ENCODE measurements around the gene CEL.

CEL gene

DNA sequence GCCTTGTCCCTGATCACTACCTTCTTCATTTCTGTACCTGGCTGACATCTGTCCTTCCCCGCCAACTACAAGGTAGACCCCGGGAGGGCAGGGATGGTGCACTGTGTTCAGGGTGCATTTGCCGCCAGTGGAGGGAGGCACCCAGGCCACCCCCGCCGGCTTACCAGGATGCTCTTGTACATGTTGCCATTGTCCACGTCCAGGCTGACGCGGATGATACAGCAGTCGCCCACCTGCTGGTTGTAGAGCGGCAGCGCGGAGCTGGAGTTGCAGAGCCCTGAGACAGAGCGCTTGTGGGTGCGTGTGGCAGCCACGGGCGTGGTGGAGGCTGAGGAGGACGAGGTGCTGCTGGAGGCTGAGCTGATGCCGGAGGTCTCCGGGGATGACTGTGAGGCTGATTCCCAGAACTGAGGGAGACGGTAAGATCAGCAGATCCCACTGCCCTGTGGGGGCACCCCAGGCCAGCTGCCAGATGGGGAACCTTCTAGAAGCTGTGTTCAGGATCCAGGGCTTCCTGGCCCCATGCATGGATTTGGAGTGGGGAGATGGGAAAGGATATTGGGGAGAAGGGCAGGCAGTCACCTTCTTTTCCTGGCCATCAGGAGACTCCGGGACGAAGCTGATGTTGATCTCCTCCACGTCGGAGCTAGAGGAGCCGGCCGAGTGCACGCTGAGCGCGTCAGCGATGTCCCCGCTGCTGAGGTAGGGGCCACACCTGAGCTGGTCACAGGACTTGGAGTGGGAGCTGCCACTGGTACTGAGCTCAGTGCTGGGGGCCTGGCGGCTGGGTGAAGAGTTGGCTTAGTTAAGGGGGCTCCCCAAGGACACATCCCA, 39.8 kb downstream of the CEL start:
- in situ Hi-C loops (cut with MboI; ENCODE audit: low sequenced_read_pairs): no loop called here

GRCh38 chr9:133102190-133103021, 40.6 kb downstream of the CEL start:
- in situ Hi-C loops (cut with MboI; ENCODE audit: low sequenced_read_pairs): no loop called here

GRCh38 chr9:133103183-133103986, 41.6 kb downstream of the CEL start:
- in situ Hi-C loops (cut with MboI; ENCODE audit: low sequenced_read_pairs): no loop called here

DNA sequence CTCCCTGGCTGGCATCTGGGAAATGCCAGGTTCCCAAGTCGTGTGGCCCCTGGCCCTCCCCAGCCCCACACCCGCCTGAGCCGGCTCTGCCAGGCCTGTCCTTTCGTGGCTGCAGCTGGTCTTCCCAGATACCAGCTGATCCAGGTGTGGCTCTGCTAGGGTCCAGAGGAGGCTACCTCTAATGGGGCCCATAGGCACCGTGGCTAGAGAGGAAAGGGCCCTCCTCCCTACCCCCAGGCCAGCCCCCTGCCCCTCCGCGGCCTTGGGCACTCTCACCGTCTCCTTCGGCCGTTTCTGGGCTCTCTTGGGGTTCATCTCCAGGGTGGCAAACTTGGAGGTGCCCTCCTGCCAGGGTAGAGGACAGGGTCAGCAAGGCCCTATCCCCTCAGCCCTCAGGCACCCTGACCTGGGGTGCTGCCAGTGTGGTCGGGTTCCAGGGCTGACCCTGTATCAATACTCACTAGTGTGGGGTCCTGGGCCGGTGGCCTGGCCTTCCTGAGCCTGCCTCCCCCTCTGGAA, 42.3 kb downstream of the CEL start:
- in situ Hi-C loops (cut with MboI; ENCODE audit: low sequenced_read_pairs): no loop called here

DNA sequence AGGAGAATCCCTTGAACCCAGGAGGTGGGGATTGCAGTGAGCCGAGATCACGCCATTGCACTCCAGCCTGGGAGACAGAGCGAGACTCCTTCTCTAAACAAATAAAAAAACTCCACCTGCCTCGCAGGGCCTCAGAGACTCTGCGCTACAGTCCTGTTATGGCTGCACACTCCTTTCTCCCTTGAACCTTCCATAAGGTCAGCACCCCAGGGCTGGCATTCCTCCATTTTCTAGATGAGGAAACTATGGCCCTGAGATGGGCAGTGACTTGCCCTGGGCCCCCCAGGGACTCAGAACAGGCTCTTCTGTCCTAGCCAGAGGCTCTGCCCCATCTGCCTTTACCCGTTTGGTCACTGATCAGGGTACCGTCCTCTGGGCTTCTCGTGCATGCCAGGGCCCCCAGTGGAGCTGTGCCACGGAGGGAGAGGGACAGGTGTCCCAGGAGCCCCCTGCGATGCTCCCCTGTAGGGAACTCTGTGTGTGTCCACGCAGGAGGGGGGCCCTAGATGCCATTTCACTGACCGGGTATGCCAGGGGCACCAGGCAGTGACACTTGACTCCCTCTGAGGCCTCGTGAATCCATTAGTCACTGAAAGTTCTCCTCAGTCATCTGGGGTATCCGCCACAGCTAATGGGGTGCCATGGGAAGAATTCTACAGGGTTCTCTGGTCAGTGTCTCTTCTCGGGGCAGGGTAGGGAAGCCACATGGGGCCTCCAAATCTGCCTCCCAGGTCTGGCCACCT, 43.1 kb downstream of the CEL start:
- in situ Hi-C loops (cut with MboI; ENCODE audit: low sequenced_read_pairs): no loop called here

DNA sequence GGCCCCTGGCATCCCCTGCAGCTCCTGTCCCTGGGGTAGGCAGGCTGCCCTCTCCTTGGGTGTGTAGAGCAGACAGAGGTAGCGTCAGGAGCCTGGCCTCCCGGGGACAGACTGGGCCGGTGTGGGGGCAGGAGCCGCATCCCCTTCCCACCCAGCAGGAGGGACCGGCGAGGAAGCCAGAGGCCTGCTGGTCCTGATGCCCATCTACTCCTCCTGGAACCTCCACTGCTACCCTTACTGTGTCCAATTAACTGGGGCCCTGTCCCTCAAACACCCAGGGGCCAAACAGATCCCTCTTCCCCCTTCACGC, 43.6 kb downstream of the CEL start:
- in situ Hi-C loops (cut with MboI; ENCODE audit: low sequenced_read_pairs): no loop called here

DNA sequence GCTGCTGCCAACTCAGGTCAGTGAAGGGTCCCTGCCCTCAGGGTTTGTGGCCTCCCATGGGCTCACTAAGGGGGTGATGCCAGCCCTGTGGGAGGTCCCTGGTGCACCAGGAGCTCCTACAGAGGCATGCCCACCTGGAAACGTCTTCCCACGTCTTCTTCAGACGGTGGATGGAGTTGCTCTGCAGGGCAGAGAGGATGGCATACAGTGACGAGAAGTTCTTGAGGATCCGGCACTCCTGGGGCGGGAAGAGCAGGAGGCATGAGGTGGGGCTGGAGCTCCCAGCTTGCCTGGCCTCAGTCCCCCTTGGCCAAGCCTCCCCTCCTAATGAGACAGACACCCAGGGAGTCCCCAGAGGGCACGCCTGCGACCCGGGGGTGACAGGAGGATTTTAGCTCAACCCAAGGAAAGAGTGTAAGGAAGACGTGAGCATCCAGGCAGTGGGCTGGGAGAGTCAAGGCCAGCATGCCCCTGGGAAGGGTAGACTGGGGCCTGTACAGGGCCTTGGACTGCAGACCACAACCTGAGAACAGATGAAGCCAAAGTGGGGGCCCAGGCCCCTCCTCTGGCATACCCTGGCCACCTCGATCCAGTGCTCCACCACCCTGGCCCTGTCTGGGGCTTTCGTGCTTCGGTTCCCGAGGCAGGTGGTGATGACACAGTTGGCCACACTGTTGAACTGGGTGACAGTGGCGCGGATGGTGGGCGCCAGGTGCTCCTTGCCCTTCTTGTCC, 44.9 kb downstream of the CEL start:
- in situ Hi-C loops (cut with MboI; ENCODE audit: low sequenced_read_pairs): no loop called here

DNA sequence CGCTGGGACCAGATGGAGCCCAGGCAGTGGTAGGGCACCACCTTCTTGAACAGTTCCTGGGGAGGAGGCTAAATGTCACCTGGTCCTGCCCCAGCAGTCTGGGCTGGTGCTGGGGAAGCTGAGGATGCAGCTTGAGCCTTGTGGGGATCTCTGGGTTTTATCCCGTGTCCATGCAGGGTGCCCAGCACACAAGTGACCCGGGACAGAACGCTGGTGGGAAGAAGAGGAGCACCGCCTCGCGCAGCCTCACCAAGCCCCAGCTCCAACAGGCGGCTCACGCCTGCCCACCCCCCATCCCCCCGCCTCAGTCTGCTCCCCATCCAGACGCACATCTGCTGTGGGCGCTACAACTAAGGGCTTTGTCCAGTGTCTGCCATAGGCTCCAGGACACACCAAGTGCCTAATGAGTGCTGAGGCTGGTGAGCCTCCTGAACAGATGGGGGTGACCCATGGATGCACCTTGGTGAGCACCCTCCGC, 45.5 kb downstream of the CEL start:
- in situ Hi-C loops (cut with MboI; ENCODE audit: low sequenced_read_pairs): no loop called here

GRCh38 chr9:133107961-133108793, 46.4 kb downstream of the CEL start:
- in situ Hi-C loops (cut with MboI; ENCODE audit: low sequenced_read_pairs): no loop called here

GRCh38 chr9:133108794-133109641, 47.2 kb downstream of the CEL start:
- in situ Hi-C loops (cut with MboI; ENCODE audit: low sequenced_read_pairs): no loop called here

DNA sequence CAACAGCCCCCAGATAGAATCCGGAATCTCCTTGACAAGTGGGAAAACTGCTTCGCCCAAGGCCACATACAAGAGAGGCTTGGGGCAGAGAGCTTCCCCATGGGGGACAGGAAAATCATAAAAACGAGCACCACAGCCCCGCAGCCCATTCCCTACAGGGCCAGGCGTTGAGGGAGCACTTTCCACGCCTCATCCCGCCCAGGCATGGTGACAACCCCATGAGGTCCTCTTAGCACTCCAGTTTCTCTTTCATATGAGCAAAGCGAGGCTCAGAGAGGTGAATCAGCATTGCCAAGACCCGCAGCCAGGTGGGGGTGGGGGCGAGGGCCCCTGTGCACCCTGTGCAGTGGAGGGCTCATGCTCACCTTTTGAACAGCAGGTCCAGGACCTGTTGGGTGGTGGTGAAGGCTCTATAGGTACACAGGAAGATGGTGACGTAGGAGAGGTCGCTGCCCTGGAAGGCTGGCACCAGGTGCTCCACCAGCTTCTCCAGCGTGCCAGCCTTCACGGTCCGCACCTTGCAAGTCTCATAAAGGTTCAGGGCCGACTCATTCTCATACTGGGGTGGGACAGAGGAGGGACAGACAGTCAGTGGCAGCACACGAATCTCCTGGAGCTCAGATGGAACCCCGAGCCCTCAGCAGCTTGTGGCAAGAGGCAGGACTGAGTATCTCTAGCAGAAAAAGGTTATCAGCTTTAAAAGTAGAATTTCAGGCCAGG, 48.3 kb downstream of the CEL start:
- in situ Hi-C loops (cut with MboI; ENCODE audit: low sequenced_read_pairs): no loop called here

- in situ Hi-C loops (cut with MboI; ENCODE audit: low sequenced_read_pairs): no loop called here
Observed at GRCh38 chr9:133111808-133112662, 50.3 kb downstream of the CEL start.

DNA sequence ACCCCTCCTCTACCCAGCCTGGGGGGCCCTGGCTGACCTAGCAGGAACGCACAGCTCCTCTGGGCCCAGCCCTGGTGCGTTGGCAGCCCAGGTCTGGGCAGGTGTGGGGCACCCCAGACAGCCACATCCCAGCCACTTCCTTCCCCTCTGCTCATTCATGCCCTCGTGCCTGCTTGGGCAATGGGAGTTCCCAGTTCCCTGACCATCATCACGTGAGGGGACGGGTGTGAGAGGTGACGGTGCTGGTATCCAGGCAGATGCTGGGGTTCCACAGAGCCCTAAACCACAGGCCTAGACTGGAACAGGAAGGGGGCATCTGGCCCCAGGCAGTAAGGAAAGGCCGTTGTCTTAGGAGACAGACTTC, 50.9 kb downstream of the CEL start:
- in situ Hi-C loops (cut with MboI; ENCODE audit: low sequenced_read_pairs): no loop called here

DNA sequence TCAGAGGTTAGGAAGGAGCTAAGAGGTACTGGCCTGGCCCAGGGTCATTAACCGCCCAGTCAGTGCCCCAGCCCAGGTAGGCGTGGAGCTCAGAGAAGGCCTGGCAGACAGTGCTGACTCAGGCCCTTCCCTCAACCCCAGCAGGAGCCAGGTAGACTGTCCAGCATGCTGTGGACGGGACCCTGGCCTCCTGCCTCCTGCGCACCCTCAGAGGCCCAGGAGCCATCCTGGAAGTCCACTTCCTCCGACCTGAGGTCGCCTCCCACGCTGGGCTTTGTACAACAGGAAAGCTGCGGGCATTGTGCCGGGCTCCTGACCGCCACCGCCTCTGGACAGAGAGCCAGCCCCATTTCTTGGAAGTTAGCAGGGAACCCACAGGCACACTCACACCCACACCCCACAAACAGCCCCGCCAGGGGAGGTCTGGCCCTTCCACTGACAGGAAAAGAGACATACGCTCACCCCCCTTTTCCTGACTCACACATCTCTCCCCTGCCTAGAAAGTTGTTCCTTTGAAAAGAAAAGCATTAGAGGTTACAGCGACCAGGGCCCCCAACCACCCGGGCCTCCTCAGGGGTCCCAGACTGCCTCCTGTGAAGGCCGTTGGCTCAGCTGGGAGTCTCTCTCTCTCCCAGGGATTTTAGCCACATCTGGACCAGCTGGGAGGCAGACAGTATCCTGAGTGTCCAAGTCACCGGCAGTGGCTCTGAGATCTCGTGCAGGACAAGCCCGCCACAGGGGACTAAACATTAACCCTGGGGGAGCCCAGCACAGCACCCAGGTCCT, 51.6 kb downstream of the CEL start:
- in situ Hi-C loops (cut with MboI; ENCODE audit: low sequenced_read_pairs): no loop called here

DNA sequence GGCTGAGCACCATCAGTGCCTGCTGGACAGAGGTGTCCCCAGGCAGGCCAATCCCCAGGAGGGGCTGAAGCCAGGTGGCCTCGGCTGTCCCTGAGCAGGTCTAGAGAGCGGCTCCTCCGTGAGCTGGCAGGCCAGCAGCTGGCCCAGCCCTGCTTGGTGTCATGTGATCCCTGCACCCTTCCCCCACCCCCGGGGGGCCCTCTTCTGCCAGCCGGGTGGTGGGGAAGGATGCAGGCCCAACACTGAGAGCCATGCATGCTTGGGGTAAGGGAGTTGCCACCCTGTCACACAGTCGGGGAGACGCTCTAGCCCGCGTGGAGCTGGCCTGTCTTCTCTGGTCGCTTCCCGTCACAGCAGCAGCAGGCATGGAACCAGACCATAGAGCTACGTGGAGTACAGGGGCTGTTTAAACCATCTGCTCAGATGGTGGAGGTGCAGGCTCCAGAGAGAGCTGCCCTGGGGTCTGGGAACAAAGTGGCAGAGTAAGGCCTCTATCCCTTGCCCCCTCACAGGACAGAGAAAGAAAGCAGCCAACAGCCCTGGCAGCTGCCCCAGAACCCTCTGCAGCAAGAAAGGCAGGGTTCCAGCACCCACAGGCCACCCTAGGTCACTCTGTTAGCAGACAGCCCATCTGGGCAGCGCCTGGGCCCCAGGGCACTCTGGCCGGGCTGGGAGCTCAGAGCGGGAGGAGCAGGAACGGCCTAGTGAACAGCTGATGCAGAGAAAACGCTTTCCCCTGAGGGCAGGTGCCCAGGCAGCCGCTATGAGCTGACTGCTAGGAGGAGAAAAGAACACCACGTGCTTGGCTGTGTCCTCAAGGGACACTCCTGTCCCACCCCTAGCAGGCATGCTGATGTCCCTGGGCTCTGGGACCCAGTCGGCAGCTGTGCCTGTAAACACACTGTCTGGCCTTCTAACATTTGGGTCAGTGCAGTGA, 52.4 kb downstream of the CEL start:
- in situ Hi-C loops (cut with MboI; ENCODE audit: low sequenced_read_pairs): no loop called here

All from HL-60/S4 treated with retinoic acid at 250 ng/mL for 4 days and 3 days (cell line).